Midbrain (tissue), 1 donor: ENCODE measurements around the gene HNRNPF.
"Not testable (repeated sequence)": the region's sequence is repeated elsewhere in the genome, so short reads cannot be mapped to it uniquely, and the experiment has no call there.

ENCODE experiments used
- DNase-seq: peaks from one replicate; lab custom pipeline; 2025; lab: John Stamatoyannopoulos, UW

The HNRNPF gene

DNA sequence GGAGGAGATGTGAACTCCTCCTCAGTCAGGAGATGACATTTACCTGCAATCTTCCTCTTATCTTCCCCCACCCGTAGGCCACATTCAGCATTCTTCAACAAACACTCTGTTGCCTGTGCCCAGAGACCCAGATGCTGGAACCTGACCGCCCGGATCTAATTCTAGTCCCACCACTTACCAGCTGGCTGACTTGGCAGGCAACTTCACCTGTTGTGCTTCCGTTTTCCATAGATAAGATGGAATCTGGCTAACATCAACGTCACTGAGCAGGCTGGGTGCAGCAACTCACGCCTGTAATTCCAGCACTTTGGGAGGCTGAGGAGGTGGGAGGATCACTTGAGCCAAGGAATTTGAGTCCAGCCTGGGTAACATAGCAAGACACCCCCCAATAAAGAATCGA is 58.8 kb downstream of the HNRNPF start:
- DNase-seq, result no peak

DNA sequence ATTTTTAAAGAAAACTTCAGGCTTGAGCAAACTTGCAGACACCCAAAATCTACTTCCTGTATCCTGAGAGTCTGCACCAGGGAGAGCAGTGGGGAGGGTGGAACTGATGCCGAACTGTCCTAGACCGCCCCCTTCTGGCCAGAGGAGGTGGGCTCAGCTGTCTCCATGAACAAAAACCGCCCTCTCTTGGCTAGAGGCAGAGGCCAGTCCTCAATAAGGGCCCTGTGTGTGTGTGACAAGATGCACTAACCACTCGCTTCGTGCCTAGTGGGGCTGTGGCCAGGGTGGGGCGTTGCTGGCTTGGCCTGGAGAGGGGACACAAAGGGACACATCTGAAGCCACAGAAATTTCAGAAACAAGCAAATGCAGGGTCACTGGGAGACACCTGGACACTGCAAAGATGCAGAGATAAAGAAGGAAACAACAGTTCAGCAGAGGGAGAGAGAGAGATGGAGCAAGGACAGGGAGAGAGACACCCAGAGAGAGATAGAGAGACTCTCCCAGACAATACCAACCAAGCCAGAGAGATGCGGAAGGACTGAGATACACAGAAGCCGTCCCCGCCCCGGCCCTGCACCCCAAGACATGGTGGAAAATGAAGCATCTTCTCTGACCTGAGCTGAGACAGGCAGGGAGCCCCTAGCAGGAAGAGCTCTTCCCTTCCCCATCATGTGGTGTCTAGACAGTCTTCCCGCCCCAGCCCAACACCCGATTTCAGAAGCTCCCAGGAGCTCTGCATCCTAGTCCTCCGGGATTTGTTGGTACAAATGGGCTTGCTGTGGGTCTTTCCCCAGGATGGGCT is 60.3 kb downstream of the HNRNPF start:
- peak; percentile 95 for DNase-seq

DNA sequence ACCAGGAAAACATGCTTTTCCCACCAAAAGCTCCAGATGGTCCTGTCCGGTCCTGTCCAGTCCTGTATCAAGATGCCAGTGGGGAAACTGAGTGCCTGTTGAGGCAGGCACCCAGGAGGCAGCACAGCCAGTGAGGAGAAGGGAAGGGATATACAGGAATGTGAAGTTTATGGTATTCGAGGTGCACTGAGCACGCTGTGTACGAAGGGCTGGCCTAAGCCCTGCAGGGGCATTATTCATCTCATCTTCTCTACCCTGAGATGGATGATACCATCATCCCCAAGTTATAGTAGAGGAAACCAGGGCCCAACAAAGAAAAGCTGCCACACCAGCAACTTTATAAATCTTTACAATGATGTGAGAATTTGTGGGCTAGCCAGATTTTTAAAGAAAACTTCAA is 61.0 kb downstream of the HNRNPF start:
- DNase-seq, result no peak

DNA sequence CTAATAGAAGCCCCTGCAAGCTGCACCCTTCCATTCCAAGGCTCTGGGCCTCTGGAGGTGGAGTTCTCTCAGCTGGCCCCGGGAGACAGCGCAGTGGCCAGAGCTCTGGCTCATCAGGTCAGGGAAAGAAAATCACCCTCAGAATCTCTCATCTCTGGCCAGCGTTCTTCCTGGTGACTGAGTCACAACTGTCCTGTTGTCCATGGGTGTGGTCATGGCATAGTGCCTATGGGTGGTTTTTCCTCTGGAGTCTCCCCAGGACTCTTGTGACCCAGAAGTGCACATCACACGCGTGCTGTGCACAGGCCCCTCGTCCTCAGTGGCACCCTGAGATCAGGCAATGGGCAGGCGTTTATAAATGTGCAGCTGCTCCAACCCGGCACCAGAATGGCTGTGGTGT is 64.9 kb downstream of the HNRNPF start:
- no peak for DNase-seq

DNA sequence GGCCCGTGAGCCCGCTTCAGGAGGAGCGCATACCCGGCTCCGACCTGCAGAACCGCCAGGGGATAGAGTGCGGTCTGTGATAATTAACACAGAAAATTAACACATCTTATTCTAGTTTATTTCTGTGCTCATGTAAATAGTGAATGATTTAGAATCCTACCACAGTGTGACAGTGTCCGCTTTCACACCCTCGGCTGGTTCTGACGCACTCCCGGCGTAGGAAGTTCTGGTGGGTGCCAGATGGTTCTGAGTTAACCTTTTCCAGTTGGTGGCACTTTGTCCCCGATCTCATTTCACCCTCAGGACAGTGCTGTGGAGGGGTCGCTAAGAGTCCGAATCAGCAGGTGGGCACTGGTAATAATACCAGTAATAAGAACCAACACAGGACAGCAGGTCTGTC is 65.9 kb downstream of the HNRNPF start:
- DNase-seq, result no peak

DNA sequence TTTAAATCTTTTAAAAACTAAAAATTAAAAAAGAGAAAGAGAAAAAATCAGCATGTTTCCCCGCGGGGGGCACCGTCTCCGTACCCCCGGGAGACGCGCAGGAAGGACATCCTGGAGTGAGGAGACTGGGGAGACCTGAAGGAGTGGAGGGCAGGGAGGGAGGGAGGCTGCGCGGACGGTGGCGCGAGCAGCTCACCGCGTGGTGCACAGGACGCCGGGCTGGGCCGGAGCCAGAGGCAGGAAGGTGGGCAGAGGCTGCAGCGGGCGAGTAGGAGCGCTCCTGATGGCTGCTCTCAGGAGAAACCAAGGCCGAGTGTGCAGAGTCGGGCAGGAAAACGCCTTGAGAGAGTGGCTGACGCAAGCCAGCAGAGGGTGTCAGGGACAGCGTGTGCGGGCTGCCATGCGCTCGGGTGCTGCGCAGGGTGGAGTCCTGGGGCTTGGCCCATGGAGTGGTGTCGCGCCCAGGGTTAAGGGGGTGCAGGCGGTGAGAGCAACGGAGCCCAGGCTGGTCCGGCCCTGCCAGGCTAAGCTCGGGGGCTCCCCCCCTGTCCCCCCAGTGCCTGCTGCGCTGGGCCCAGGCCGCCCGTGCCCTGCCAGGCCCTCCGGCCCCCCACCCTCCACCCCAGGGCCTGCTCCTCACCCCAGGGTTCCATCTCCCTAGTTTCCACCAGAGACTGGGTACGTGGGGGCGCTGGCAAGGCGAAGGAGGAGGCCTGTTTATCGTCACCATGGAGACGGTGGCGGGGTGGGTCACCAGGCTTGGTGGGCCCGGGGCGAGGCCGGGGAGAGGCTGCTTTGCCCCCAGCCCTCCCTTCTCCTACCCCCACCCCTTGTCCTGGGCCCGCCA is 66.5 kb downstream of the HNRNPF start:
- no peak for DNase-seq

DNA sequence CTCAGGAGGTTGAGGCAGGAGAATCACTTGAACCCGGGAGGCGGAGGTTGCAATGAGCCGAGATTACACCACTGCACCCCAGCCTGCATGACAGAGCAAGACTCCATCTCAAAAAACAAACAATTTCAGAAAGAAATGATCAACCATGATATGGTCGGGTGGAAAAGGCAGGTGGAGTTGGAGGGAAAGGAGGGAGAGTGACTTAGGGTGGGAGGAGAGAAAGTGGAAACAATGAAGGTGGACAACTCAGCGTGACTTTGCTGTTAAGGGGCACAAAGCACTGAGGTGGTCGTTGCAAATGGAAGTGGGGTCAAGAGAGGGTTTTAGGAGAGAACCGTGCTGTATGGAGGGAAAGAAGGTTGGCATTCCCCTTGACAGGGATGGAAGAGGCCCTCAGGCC is 67.5 kb downstream of the HNRNPF start:
- no peak for DNase-seq

DNA sequence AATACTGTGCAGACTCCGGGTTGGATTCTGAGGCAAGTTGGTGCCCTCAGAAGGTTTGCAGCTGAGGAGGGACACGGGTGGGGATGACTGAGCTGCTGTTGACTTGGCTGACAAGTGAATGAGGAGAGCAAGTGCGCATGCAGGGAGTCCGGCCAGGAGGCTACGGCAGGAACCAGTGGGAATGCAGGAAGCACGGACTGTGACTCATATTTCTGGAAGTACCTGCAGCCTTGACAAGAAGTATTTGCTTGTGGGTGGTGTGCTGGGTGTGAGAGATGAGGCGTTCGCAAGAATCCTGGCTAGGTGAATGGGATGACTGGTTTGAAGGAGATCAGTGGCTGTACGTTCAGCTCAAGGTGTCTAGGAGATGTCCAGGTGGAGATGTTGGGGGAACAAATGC is 68.4 kb downstream of the HNRNPF start:
- no peak for DNase-seq

DNA sequence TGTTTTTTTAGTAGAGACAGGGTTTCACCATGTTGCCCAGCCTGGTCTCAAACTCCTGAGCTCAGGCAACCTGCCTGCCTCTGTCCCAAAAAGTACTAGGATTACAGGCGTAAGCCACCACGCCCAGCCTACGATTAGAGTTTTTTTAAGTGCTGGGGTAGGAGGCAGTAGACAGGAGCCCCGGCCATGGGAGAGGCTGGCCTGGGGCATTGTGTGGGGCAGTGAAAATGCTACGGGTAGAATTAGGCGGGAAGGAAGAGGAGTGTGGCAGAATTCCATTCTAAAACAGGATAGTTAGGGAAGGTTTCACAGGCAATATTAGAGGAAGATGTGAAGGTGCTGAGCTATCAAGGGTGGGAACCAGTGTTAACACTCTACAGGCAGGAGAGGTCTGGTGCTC is 68.9 kb downstream of the HNRNPF start:
- DNase-seq, result no peak

DNA sequence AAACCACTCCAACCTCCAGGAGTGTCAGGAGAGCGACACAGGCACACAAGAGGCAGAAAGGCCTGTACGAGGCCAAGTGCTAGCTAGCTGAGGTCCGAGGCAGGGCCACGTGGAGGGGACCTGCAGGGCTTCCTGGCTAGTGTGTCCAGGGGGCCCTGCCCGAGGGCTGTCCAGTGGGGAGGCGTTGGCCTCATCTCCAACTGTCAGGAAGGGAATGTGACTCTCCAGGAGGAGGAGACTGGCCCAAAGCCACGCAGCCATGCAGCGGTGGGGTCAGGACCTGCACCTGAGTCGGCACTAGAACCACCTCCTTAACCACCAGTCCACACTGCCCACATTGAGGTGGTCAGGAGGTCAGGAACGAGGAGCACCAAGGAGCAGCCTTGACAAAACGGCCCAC is 69.8 kb downstream of the HNRNPF start:
- no peak for DNase-seq

DNA sequence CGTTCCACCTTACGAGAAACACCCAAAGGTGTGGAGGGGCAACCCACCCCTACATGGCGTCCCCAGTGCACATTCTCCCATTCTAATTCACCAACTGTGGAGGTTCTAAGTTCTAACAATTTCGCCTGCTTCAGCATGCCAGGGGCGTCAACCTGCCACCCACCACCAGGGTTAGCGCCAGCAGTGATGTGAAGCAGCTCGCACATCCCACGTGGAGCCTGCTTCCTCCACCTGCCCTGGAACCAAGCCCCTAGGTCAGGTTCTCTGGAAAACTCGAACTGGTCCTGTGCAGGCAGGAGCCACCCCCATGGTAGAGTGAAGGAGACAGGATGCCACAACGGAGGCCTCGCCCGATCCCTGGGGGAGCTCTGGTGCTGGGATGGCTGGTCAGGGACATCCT is 70.9 kb downstream of the HNRNPF start:
- DNase-seq, result no peak

DNA sequence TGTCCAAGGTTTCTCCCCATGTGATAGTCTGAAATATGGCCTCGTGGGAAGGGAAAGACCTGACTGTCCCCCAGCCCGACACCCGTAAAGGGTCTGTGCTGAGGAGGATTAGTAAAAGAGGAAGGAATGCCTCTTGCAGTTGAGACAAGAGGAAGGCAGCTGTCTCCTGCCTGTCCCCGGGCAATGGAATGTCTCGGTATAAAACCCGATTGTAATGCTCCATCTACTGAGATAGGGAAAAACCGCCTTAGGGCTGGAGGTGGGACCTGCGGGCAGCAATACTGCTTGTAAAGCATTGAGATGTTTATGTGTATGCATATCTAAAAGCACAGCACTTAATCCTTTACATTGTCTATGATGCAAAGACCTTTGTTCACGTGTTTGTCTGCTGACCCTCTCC is 71.5 kb downstream of the HNRNPF start:
- not testable (repeated sequence) for DNase-seq

DNA sequence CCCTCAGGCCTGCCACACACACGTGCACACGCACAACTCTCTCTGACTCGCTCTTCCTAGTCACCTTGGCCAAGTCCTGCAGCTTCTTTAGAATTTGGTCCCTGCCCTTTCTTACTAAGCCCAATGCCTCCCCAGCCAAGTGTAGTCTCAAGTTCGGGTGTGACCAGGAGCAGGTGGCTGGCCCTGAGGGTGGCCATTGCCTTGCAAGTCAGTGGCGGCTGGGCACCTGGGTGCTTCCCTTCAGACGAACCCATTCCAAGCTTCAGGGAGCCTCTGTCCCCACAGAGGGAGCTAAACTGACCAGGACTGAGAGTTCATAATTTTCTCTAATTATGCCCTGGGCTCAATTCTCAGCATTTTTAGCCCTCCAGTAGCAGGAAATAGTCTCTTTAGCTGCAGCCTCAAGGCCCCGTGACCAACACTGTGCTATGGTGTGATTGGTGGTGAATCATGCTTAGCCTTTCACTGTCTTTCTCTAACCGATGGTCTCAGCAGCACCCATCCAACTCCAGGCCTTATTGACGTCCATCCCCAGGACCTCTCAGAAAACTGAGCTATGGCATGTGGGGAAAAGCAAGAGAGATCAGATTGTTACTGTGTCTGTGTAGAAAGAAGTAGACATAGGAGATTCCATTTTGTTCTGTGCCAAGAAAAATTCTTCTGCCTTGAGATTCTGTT is 72.2 kb downstream of the HNRNPF start:
- no peak for DNase-seq

DNA sequence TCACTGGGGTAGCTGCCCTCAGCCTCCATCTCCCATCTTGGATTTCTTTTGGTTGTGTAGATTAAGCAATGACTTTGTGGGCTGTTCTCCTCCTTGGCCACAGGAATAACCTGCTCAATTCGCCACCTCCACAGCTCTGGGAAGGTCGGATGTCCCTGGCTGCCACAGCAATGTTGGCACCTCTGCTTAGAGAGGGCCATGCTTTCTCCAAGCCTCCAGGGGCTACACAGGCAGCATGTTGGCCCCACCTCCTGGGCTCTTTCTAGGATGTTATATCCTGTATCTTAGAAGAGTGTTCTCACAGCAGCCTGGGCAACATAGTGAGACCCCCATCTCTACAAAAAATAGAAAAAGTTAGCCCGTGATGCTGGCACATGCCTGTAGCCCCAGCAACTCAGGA is 72.9 kb downstream of the HNRNPF start:
- DNase-seq, result no peak
